Frontal cortex (tissue), 1 donor: ENCODE measurements around the gene LAMTOR2. TPM values are rescaled to one million over a fixed set of nuclear protein-coding genes. Genes with fewer than 3 reads are reported as not detected.

Source experiments
- total RNA-seq: library from RNA; depleted of rRNA; stranded (reverse); fragments of >200 nt; gene quantifications from one replicate; pipeline ENCODE4 v1.2.3, GENCODE V29; 2014

LAMTOR2 gene
- total RNA-seq, 1 donor from 2014 or later, result 36.3 TPM

Other genes starting within 250 kb of the LAMTOR2 start
- gene GON4L, start 197.6 kb upstream of the LAMTOR2 start, total RNA-seq, result 42.8 TPM
- gene SYT11, start 195.2 kb upstream of the LAMTOR2 start, total RNA-seq, result 163 TPM
- 33.8 TPM for gene RIT1, start 143.4 kb upstream of the LAMTOR2 start, total RNA-seq
- 30.6 TPM for gene KHDC4, start 120.4 kb upstream of the LAMTOR2 start, total RNA-seq
- gene RXFP4, start 113.1 kb upstream of the LAMTOR2 start, total RNA-seq, result not detected
- 99.5 TPM for gene ARHGEF2, start 76.2 kb upstream of the LAMTOR2 start, total RNA-seq
- 230 TPM for gene SSR2, start 33.8 kb upstream of the LAMTOR2 start, total RNA-seq
- 28.5 TPM for gene UBQLN4, start 984 bp upstream of the LAMTOR2 start, total RNA-seq
- not detected for gene RAB25, start 6.4 kb downstream of the LAMTOR2 start, total RNA-seq
- 43.2 TPM for gene MEX3A, start 27.7 kb downstream of the LAMTOR2 start, total RNA-seq
- gene LMNA, start 59.9 kb downstream of the LAMTOR2 start, total RNA-seq, result 14.3 TPM
- 22.0 TPM for gene SEMA4A, start 98.8 kb downstream of the LAMTOR2 start, total RNA-seq
- gene SLC25A44, start 139.3 kb downstream of the LAMTOR2 start, total RNA-seq, result 8.6 TPM
- 26.5 TPM for gene PMF1, start 158.2 kb downstream of the LAMTOR2 start, total RNA-seq
- gene BGLAP, start 187.4 kb downstream of the LAMTOR2 start, total RNA-seq, result not detected
- 7.7 TPM for gene PAQR6, start 193.3 kb downstream of the LAMTOR2 start, total RNA-seq
- gene SMG5, start 228.0 kb downstream of the LAMTOR2 start, total RNA-seq, result 27.3 TPM
- gene TMEM79, start 229.5 kb downstream of the LAMTOR2 start, total RNA-seq, result 0.41 TPM
- gene GLMP, start 240.9 kb downstream of the LAMTOR2 start, total RNA-seq, result 7.3 TPM
- gene VHLL, start 244.5 kb downstream of the LAMTOR2 start, total RNA-seq, result 0.82 TPM